Measurements from ENCODE around the gene SLF2.

SLF2 gene

DNA sequence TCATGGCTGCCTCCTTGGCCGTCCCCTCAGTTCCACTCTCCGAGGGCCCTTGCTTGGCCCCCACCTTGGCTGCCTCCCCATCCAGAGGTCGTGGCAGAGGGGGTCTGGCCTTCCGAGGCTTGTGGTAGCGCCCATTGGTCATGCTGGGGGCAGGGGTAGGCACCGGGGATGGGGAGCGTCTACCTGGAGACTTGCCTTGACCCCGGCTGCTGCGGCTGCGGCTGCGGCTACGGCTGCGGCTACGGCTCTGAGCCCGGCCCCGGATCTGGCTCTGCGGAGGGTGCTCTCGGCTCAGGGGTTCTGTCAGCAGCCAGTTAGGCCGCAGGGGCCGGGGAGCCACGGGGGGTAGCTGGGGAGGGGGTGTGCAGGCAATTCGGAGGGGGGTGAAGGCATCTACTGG is 97.6 kb downstream of the SLF2 start:
- CTCF ChIA-PET: interaction anchor here (0.7 to 3.7 kb wide), 4 partner anchors 12 to 48 kb away, joined by 3 to 27 read pairs (median 8); partner anchors contain the start of gene LZTS2
- DNase-seq (ENCODE audit: low spot score): no peak
- TF ChIP-seq, protein P1, sequence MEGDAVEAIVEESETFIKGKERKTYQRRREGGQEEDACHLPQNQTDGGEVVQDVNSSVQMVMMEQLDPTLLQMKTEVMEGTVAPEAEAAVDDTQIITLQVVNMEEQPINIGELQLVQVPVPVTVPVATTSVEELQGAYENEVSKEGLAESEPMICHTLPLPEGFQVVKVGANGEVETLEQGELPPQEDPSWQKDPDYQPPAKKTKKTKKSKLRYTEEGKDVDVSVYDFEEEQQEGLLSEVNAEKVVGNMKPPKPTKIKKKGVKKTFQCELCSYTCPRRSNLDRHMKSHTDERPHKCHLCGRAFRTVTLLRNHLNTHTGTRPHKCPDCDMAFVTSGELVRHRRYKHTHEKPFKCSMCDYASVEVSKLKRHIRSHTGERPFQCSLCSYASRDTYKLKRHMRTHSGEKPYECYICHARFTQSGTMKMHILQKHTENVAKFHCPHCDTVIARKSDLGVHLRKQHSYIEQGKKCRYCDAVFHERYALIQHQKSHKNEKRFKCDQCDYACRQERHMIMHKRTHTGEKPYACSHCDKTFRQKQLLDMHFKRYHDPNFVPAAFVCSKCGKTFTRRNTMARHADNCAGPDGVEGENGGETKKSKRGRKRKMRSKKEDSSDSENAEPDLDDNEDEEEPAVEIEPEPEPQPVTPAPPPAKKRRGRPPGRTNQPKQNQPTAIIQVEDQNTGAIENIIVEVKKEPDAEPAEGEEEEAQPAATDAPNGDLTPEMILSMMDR (conservative IDR thresholded peaks at IDR 0.05; ENCODE audit: low read depth): no peak
- POLR2A ChIA-PET (ENCODE audit: low non-redundant PET): no interaction called here
- no peak overlapping the region for H3K27ac ChIP-seq

DNA sequence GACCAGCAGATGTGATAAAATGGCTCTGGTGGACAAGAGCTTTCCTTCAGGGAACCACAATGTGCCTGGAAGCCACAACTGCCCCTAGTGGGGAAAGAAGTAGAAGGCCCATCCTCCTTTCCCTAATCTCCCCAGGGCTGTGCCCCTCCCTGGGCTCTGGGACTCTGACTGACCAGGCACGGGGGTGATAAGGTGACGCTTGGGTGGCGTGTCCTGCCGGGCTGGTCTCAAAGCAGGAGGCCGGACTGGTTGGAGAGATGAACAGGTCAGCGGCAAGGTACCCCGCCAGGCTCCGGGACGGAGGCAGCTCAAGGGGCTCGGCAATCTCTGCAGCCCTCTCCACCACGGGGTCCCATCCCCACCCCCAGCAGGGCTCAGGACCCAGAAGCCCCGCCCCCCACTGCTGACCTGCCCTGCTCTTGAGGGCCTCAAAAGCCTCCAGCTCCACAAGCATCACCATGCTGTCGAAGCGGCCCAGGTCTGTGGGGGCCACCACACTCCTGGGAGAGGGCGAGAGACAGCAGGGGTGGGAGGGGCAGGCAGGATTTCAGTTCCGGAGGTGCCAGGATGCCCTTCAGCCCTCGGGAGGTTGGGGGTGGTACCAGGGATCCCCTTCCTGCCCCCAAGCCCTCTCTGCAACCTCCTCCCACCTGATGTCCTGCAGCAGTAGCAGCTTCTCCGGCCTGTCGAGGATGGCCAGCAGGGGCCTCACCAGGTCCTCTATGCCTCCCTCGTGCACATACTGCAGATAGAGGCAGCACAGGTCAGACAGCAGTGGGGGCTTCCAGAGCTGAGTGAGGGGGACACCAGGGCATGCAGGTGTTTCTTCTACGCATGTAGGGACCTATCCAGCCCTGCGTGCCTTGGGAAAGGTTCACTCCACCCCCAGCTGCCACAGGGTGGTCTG is 99.0 kb downstream of the SLF2 start:
- H3K27ac ChIP-seq: peak overlapping the region; percentile 54
- TF ChIP-seq, protein P1 (conservative IDR thresholded peaks at IDR 0.05; ENCODE audit: low read depth): 0 out of 2 replicates have a peak, but pooled peaks have one; percentile 17
- ChIA-PET POLR2A (ENCODE audit: low non-redundant PET) (interaction anchor here (0.9 kb wide), 1 partner anchor 10 kb away, joined by 3 read pairs; no protein-coding TSS in a partner anchor), CTCF (interaction anchor here (0.6 to 2.2 kb wide), 15 partner anchors 9 to 1100 kb away, joined by 3 to 11 read pairs (median 3); partner anchors contain the start of genes HIF1AN, LZTS2 and SLF2)
- DNase-seq (ENCODE audit: low spot score): no peak

DNA sequence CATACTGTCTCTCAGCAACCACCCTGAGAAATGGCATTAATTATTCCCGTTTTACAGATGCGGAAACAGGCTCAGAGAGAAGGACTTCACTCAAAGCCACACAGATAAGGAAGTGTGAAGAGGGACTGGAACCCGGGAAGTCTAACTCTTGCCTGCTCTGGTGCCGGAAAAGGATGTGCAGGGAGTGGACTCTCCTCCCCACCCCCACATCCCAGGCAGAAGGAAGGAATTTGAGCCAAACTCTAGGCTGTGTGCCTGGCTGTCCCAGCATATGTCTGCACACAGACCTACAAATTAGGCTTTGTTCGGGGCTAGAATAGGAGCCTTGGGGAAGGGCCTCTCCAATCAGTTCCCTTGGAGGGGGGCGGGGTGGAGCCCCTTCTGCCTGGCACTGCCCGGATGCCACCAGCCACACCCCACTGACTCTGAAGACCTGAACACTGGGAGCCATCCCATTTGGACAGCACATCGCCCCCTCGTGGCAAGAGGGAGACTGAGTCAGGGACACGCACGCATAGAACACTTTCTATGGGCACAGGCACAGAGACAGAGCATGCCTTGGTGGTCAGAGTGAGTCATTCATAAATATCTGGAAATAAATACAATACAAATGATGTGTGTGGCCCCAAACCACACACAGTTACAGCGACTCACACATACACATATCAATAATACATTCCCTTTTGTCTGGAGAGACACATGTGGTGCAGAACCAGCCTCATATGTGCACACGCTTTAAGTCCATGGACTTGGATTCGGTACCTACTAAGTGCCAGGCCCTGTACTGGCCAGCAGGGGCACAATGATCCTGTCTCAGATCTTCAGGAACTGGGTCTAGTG is 100.0 kb downstream of the SLF2 start:
- ChIA-PET CTCF (interaction anchor here (0.6 to 2.2 kb wide), 8 partner anchors 10 to 477 kb away, joined by 3 to 11 read pairs (median 4); partner anchors contain the start of genes HIF1AN, LZTS2 and SLF2), POLR2A (ENCODE audit: low non-redundant PET) (no interaction called here)
- TF ChIP-seq, protein P1 (conservative IDR thresholded peaks at IDR 0.05; ENCODE audit: low read depth): peak; percentile 87
- peak; percentile 94 for DNase-seq (ENCODE audit: low spot score)
- peak overlapping the region; percentile 54 for H3K27ac ChIP-seq

DNA sequence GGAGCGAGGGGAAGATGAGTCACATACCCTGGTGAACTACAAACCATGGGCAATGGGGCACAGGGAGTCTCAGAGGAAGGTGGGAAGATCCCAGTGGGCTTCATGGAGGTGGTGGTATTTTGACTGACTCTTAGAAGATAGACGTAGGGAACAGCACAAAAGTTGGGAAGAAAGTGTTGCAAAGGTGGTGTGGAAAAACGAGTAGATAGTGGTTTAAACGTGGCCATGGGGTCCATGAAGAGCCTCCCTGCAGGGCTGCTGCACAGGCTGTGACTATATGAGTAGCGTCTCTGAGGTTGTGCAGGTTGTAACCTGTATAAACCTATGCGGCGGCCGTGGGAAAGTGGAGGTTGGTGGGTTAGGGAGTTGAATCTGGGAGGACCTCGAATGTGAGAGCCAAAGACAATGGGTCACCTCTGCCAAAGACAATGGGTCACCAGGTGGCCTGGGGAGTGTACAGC is 100.6 kb downstream of the SLF2 start:
- no peak for DNase-seq (ENCODE audit: low spot score)
- ChIA-PET CTCF (interaction anchor here (0.6 to 3.7 kb wide), 11 partner anchors 11 to 505 kb away, joined by 3 to 57 read pairs (median 6); partner anchors contain the start of genes LZTS2, PDZD7 and SFXN3), POLR2A (ENCODE audit: low non-redundant PET) (interaction anchor here (0.6 kb wide), 1 partner anchor 21 kb away, joined by 4 read pairs; no protein-coding TSS in a partner anchor)
- peak overlapping the region; percentile 54 for H3K27ac ChIP-seq
- TF ChIP-seq, protein P1 (conservative IDR thresholded peaks at IDR 0.05; ENCODE audit: low read depth): no peak

DNA sequence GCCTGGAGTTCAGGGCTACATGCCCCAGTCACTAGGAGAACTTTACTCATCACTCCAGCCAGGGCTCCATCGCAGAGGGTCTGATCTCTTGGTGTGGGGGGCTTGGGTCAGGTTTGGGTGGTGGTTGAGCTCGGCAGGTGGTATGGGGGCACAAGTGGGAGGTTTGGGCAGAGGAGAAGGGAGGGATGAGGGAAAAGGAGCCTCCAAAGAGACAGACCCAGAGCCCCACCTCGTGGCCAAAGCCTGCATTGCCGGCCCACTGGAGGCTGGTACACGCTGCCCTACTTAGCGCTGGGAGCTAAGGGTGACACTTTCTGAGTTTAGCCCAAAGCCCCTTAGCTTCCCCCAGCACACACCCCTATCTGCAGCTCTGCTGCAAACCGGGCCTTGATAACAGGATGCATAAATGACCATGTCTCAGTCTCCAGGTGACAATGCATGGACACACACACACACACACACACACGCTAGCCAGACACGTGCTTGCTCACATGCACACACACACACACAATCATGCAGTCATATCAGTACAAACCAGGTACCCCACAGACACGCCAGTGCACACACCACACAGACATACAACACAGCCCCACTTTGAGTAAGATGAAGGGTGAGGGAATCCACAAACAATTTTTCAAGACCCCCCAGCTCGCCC is 101.6 kb downstream of the SLF2 start:
- TF ChIP-seq, protein P1 (conservative IDR thresholded peaks at IDR 0.05; ENCODE audit: low read depth): peak; percentile 86
- CTCF ChIA-PET: interaction anchor here (0.5 to 3.7 kb wide), 28 partner anchors 12 to 835 kb away, joined by 3 to 57 read pairs (median 4); partner anchors contain the start of genes LZTS2, PDZD7 and SFXN3
- peak; percentile 69 for DNase-seq (ENCODE audit: low spot score)
- peak overlapping the region; percentile 28; the same call in 1 of the 2 replicates for H3K27ac ChIP-seq
- POLR2A ChIA-PET (ENCODE audit: low non-redundant PET): no interaction called here
